ENCODE results near the gene SMC4.

DNA sequence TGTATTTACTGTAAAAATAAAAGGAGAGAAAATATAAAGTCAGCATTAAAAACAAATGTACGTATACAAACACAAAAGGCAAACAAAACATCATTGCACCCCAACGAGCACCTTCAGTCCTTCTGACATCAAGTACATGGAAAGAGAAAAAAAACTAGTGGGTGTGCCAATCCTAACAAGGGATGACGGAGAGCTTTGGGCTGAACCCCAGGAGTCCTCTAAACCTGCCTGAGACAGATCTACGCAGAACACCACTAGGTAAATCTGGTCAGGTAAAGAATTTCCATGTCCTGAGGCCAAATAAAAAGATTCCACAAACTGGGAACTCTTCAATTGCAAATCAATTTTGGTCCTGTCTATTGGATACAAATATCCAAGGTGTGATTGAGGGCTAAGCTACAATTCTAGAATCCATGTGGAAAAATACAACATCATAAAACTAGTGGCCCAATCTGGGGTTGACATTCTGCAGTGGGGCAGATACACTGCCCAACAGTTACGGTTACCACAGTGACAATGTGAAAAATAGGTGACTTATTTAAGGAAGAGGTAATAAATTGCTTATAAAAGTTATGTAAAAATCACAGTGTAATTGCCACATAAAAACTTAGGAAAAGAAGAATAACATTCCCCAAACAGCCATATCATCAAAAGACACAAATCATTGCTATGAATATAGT lies 14.7 kb upstream of the SMC4 start:
- TF ChIP-seq, protein P1, sequence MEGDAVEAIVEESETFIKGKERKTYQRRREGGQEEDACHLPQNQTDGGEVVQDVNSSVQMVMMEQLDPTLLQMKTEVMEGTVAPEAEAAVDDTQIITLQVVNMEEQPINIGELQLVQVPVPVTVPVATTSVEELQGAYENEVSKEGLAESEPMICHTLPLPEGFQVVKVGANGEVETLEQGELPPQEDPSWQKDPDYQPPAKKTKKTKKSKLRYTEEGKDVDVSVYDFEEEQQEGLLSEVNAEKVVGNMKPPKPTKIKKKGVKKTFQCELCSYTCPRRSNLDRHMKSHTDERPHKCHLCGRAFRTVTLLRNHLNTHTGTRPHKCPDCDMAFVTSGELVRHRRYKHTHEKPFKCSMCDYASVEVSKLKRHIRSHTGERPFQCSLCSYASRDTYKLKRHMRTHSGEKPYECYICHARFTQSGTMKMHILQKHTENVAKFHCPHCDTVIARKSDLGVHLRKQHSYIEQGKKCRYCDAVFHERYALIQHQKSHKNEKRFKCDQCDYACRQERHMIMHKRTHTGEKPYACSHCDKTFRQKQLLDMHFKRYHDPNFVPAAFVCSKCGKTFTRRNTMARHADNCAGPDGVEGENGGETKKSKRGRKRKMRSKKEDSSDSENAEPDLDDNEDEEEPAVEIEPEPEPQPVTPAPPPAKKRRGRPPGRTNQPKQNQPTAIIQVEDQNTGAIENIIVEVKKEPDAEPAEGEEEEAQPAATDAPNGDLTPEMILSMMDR (IDR thresholded peaks at IDR 0.05) = no peak
- no peak for TF ChIP-seq POLR2A (IDR thresholded peaks at IDR 0.05)

Measured in heart left ventricle (tissue), 13 donors.